K562 (cell line): ENCODE measurements around the gene PALMD. TPM values are rescaled to one million over a fixed set of nuclear protein-coding genes. Genes with fewer than 3 reads are reported as not detected.

Source experiments
- ATAC-seq: fragments of 200-7000 bp; cut with Tn5 transposase; 3 replicates; pipeline ENCODE4 v1.9.1; 2020; ENCODE audit warnings: moderate library complexity
- BruUV-seq: library from RNA; stranded (reverse); fragments of 400-500 nt; replicated peaks from 2 replicates; lab custom pipeline; 2021; lab: Mats Ljungman, UMichigan
- CTCF ChIA-PET: fragments of 300-600 bp; formaldehyde crosslinking; extraction: SDS; loops from one replicate; lab custom pipeline; 2021; ENCODE audit warnings: low intra/inter-chr PET ratio; lab: Yijun Ruan, JAX
- POLR2A ChIA-PET: fragments of 300-600, 350-650 bp; sonication (Branson Sonifier 250); formaldehyde crosslinking; extraction: SDS; loops from one replicate; lab custom pipeline; 2021; ENCODE audit warnings: antibody characterized with exemption, inconsistent platforms; lab: Yijun Ruan, JAX
- DNase-seq, 4 experiments: peaks; one replicate each; pipeline versions ENCODE4 v3.0.0 to v3.0.0-alpha.2; 2011 to 2018; ENCODE audit warnings: low spot score in 3 of 4, mixed read lengths in 3 of 4; ENCODE audit errors: extremely low read depth in 1 of 4
- FAIRE-seq: peaks from 2 replicates; lab custom pipeline; 2011; peaks lifted over from hg19 to GRCh38; lab: Jason Lieb, UNC
- H2AFZ ChIP-seq: 2 replicates; pipeline ENCODE4 v1.6.0; 2011; ENCODE audit warnings: low read depth, low read length, control low read depth, inconsistent platforms
- H3K27ac ChIP-seq: fragments of 200-600 bp; 3 replicates; pipeline ENCODE4 v1.8.0; 2011; ENCODE audit warnings: low read depth, mild to moderate bottlenecking, control low read depth, inconsistent platforms, low read length, moderate library complexity, mixed read lengths; ENCODE audit errors: extremely low read depth
- H3K27me3 ChIP-seq, 2 experiments: fragments of 300-600 bp in 1 of 2; 2 replicates in 1 of 2; 3 replicates in 1 of 2; pipeline versions ENCODE4 v1.6.0 to v1.8.0; 2011; ENCODE audit warnings: inconsistent platforms in 2 of 2, low read length in 2 of 2, mild to moderate bottlenecking in 1 of 2, mixed read lengths in 1 of 2, moderate library complexity in 1 of 2; ENCODE audit not compliant: control insufficient read depth in 2 of 2, insufficient read depth in 2 of 2
- H3K36me3 ChIP-seq: fragments of 300-600 bp; 3 replicates; pipeline ENCODE4 v1.8.0; 2011; ENCODE audit warnings: mild to moderate bottlenecking, low read length, inconsistent platforms; ENCODE audit not compliant: control insufficient read depth, insufficient read depth
- H3K4me1 ChIP-seq, 2 experiments: fragments of 200-600 bp in 1 of 2; replicated peaks in 1 of 2; 2 replicates in 1 of 2; 3 replicates in 1 of 2; pipeline versions ENCODE4 v1.5.1 to v1.8.0; 2011; ENCODE audit warnings: inconsistent platforms in 2 of 2, low read length in 2 of 2, mild to moderate bottlenecking in 1 of 2, mixed read lengths in 1 of 2, moderate library complexity in 1 of 2; ENCODE audit not compliant: control insufficient read depth in 2 of 2, insufficient read depth in 2 of 2
- H3K4me2 ChIP-seq: 2 replicates; pipeline ENCODE4 v1.6.1; 2011; ENCODE audit warnings: low read length, control low read depth, inconsistent platforms, mixed read lengths; ENCODE audit not compliant: insufficient read depth
- H3K4me3 ChIP-seq: fragments of 200-600 bp; sonication (generic), shearing (Covaris generic); 2 replicates; pipeline ENCODE4 v1.5.1; 2016; ENCODE audit warnings: control low read depth, inconsistent platforms
- H3K79me2 ChIP-seq: fragments of 200-600 bp; 3 replicates; pipeline ENCODE4 v1.8.0; 2011; ENCODE audit warnings: low read length, inconsistent platforms; ENCODE audit not compliant: control insufficient read depth, insufficient read depth
- H3K9ac ChIP-seq, 2 experiments: 2 replicates each; pipeline versions ENCODE4 v1.6.0 to v1.6.1; 2011; ENCODE audit warnings: low read depth in 2 of 2, low read length in 2 of 2, control low read depth in 1 of 2, inconsistent platforms in 1 of 2, mild to moderate bottlenecking in 1 of 2, mixed read lengths in 1 of 2; ENCODE audit not compliant: insufficient read depth in 1 of 2
- H3K9me1 ChIP-seq: one replicate; pipeline ENCODE4 v1.6.0; 2011; ENCODE audit warnings: inconsistent platforms, mild to moderate bottlenecking, low read length, moderate library complexity; ENCODE audit not compliant: control insufficient read depth, insufficient read depth
- H3K9me3 ChIP-seq: replicated peaks from 2 replicates; pipeline ENCODE4 v1.5.1; 2011; ENCODE audit warnings: low read depth, low read length, inconsistent platforms; ENCODE audit not compliant: control insufficient read depth, insufficient read depth
- H4K20me1 ChIP-seq: replicated peaks from 2 replicates; pipeline ENCODE4 v1.6.1; 2011; ENCODE audit warnings: low read length, inconsistent platforms, mixed read lengths; ENCODE audit not compliant: control insufficient read depth, insufficient read depth
- HCFC1 ChIP-seq: IDR thresholded peaks from 2 replicates; pipeline ENCODE4 v1.6.1; 2012; ENCODE audit warnings: low read depth, low read length, improper control_type of control experiment
- IRF9 ChIP-seq: fragments of 450-650 bp; IDR thresholded peaks from 2 replicates; pipeline ENCODE4 v1.6.1; 2016; ENCODE audit warnings: missing biosample characterization, missing genetic modification characterization
- MTA3 ChIP-seq: fragments of 450-650 bp; formaldehyde crosslinking; IDR thresholded peaks from 2 replicates; pipeline ENCODE4 v1.6.1; 2017; ENCODE audit warnings: mild to moderate bottlenecking, borderline replicate concordance
- POLR2AphosphoS5 ChIP-seq: IDR thresholded peaks from 2 replicates; pipeline ENCODE4 v1.6.1; 2011; ENCODE audit warnings: mild to moderate bottlenecking, low read depth, low read length, moderate library complexity; ENCODE audit not compliant: control insufficient read depth, insufficient read depth
- RERE ChIP-seq: sonication (generic); formaldehyde crosslinking; IDR thresholded peaks from 2 replicates; pipeline ENCODE4 v1.8.0; 2023; ENCODE audit warnings: missing genetic modification reagents, mild to moderate bottlenecking, borderline replicate concordance
- TAF1 ChIP-seq: IDR thresholded peaks from 2 replicates; pipeline ENCODE4 v1.6.1; 2011; ENCODE audit warnings: mild to moderate bottlenecking, low read length, moderate library complexity; ENCODE audit not compliant: insufficient read depth, control insufficient read depth, severe bottlenecking; ENCODE audit errors: extremely low read depth
- ZNF584 ChIP-seq: fragments of 200-800 bp; sonication (Bioruptor generic); IDR thresholded peaks from 2 replicates; pipeline ENCODE4 v1.6.1; 2016; ENCODE audit warnings: low read depth, mild to moderate bottlenecking, missing genetic modification characterization, missing compliant biosample characterization
- WGBS: fragments of 100-300 bp; shearing (Covaris generic); methylation state at CpG from one replicate; pipeline ENCODE4 v1.1.6; 2016; ENCODE audit warnings: low coverage, mixed read lengths; ENCODE audit not compliant: insufficient coverage; ENCODE audit errors: missing lambda C conversion rate; 5-methylcytosine and 5-hydroxymethylcytosine counted together
- in situ Hi-C: fragments of 300-500 bp; cut with MboI; formaldehyde crosslinking; loops from 4 replicates; pipeline ENCODE4 v1.15.0; 2018; ENCODE audit warnings: inconsistent platforms, mixed read lengths
- intact Hi-C: fragments of 100-400 bp; cut with micrococcal nuclease; formaldehyde crosslinking; loops from 2 replicates; pipeline ENCODE4 v1.14.2; 2022
- polyA plus RNA-seq, 8 experiments: library from polyadenylated mRNA; depleted of rRNA in 4 of 8; stranded (reverse) in 5 of 8; unstranded in 3 of 8; fragments of >200 nt; fragmentation: Nextera tagmentation in 2 of 8; fragmentation: Illumina TruSeq in 1 of 8; extraction: Ambion mirVana in 2 of 8; extraction: Trizol in 1 of 8; gene quantifications; 2 replicates each; pipeline versions ENCODE4 v1.2.1 to v1.2.3, GENCODE V29; 2011 to 2014; ENCODE audit warnings: inconsistent platforms in 1 of 8, missing spikeins in 1 of 8
- total RNA-seq, 7 experiments: library from RNA; depleted of rRNA in 6 of 7; stranded (reverse); fragments of >200 nt in 6 of 7; fragmentation: Illumina TruSeq in 2 of 7; extraction: Trizol in 2 of 7; gene quantifications; 2 replicates each; pipeline versions ENCODE4 v1.2.1 to v1.2.3, GENCODE V29; 2011 to 2021; ENCODE audit warnings: low replicate concordance in 1 of 7
- TF ChIP-seq, protein P1 (sequence below): fragments of 200-800 bp; sonication (Bioruptor generic); IDR thresholded peaks from 2 replicates; pipeline ENCODE4 v1.6.1; 2016; ENCODE audit warnings: missing genetic modification characterization, missing compliant biosample characterization

Gene PALMD
- total and polyA plus RNA-seq, 9 of the 15 experiments (the other 6 are each of a cell fraction or from before 2014, with no cell fraction given), result 2.7 to 13.5 (median 5.4) TPM

DNA sequence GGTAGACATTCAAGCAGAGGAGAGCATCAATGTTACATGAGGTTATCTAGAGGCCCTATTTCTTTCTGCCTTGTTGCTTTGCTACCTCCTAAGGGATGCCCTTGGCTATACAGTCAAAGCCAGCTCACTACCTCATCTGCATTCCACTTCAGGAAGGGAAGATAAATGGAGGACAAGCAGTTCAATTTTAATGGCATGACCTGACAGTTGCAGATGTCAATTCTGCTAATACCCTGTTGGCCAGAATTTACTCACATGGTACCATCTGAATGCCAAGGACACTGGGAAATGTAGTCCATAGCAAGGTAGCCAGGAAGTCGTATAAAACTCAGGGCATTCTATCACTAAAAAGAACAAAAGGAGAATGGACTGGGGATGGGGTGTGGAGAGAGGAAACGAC is 31.5 kb downstream of the PALMD start:
- ChIA-PET POLR2A (no interaction called here), CTCF (no interaction called here)
- H3K9me3 ChIP-seq, result no peaks in the 10 kb centered on the region
- ATAC-seq (no peak), DNase-seq (no peak), FAIRE-seq (no peak)
- no peak overlapping the region for H3K4me2 ChIP-seq
- in situ Hi-C loops (no loop called here), intact Hi-C loops (no loop called here)
- TF ChIP-seq IRF9 (tag), result no peak
- no peak for TF ChIP-seq RERE (CRISPR knock-in tag)
- TF ChIP-seq, protein P1, sequence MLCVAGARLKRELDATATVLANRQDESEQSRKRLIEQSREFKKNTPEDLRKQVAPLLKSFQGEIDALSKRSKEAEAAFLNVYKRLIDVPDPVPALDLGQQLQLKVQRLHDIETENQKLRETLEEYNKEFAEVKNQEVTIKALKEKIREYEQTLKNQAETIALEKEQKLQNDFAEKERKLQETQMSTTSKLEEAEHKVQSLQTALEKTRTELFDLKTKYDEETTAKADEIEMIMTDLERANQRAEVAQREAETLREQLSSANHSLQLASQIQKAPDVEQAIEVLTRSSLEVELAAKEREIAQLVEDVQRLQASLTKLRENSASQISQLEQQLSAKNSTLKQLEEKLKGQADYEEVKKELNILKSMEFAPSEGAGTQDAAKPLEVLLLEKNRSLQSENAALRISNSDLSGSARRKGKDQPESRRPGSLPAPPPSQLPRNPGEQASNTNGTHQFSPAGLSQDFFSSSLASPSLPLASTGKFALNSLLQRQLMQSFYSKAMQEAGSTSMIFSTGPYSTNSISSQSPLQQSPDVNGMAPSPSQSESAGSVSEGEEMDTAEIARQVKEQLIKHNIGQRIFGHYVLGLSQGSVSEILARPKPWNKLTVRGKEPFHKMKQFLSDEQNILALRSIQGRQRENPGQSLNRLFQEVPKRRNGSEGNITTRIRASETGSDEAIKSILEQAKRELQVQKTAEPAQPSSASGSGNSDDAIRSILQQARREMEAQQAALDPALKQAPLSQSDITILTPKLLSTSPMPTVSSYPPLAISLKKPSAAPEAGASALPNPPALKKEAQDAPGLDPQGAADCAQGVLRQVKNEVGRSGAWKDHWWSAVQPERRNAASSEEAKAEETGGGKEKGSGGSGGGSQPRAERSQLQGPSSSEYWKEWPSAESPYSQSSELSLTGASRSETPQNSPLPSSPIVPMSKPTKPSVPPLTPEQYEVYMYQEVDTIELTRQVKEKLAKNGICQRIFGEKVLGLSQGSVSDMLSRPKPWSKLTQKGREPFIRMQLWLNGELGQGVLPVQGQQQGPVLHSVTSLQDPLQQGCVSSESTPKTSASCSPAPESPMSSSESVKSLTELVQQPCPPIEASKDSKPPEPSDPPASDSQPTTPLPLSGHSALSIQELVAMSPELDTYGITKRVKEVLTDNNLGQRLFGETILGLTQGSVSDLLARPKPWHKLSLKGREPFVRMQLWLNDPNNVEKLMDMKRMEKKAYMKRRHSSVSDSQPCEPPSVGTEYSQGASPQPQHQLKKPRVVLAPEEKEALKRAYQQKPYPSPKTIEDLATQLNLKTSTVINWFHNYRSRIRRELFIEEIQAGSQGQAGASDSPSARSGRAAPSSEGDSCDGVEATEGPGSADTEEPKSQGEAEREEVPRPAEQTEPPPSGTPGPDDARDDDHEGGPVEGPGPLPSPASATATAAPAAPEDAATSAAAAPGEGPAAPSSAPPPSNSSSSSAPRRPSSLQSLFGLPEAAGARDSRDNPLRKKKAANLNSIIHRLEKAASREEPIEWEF, result no peak
- no peak for TF ChIP-seq ZNF584 (CRISPR knock-in tag)
- TF ChIP-seq POLR2AphosphoS5, result no peak
- TF ChIP-seq HCFC1, result peak; percentile 42; the same call in 1 of the 2 replicates
- TF ChIP-seq TAF1, result no peak
- TF ChIP-seq MTA3, result no peak
- 36% methylated on average over 2 of the region's 2 CpGs for WGBS
- H3K79me2 ChIP-seq, result no peaks in the 10 kb centered on the region
- BruUV-seq, result no TSS peak
- no peaks in the 10 kb centered on the region for H3K36me3 ChIP-seq
- no peaks in the 10 kb centered on the region for H3K27me3 ChIP-seq
- H3K4me3 ChIP-seq, result no peak overlapping the region
- no peak overlapping the region for H2AFZ ChIP-seq
- no peak overlapping the region for H3K27ac ChIP-seq
- no peak overlapping the region for H3K9ac ChIP-seq
- no peaks in the 10 kb centered on the region for H4K20me1 ChIP-seq
- H3K4me1 ChIP-seq, result no peaks in the 10 kb centered on the region
- no peaks in the 10 kb centered on the region for H3K9me1 ChIP-seq
